SK-N-SH treated with all-trans-retinoic acid at 6 μM for 48 hours (cell line): ENCODE results near the gene RAB33B.

Experiments
- ATAC-seq: fragments of 200-7000 bp; cut with Tn5 transposase; 3 replicates; pipeline ENCODE4 v1.9.1; 2020; ENCODE audit warnings: mild to moderate bottlenecking, moderate library complexity
- ARNTL ChIP-seq: fragments of 450-650 bp; formaldehyde crosslinking; IDR thresholded peaks from 2 replicates; pipeline ENCODE4 v1.5.0; 2020; ENCODE audit warnings: low read depth, mild to moderate bottlenecking, moderate library complexity, borderline replicate concordance
- BACH2 ChIP-seq: fragments of 250-450 bp; sonication (Bioruptor Pico); IDR thresholded peaks from 2 replicates; pipeline ENCODE4 v1.9.0; 2021; ENCODE audit warnings: mild to moderate bottlenecking, borderline replicate concordance
- CSDC2 ChIP-seq: fragments of 250-450 bp; sonication (Bioruptor Pico); IDR thresholded peaks from 2 replicates; pipeline ENCODE4 v1.5.0; 2020; ENCODE audit warnings: mild to moderate bottlenecking, moderate library complexity
- ESRRG ChIP-seq: fragments of 250-450 bp; sonication (Bioruptor Pico); IDR thresholded peaks from 2 replicates; pipeline ENCODE4 v1.6.1; 2021; ENCODE audit warnings: mild to moderate bottlenecking
- ISL1 ChIP-seq: fragments of 250-450 bp; sonication (Bioruptor Pico); IDR thresholded peaks from 2 replicates; pipeline ENCODE4 v2.1.2; 2022; ENCODE audit warnings: mild to moderate bottlenecking, moderate library complexity
- OSR1 ChIP-seq: fragments of 250-450 bp; sonication (Bioruptor Pico); IDR thresholded peaks from 2 replicates; pipeline ENCODE4 v1.8.0; 2022; ENCODE audit warnings: moderate library complexity, mild to moderate bottlenecking, inconsistent platforms
- POU6F1 ChIP-seq: fragments of 250-450 bp; sonication (Bioruptor Pico); IDR thresholded peaks from 2 replicates; pipeline ENCODE4 v1.8.0; 2021; ENCODE audit warnings: low read depth, mild to moderate bottlenecking, moderate library complexity, borderline replicate concordance
- PPARA ChIP-seq: fragments of 250-450 bp; sonication (Bioruptor Pico); IDR thresholded peaks from 2 replicates; pipeline ENCODE4 v1.5.0; 2020; ENCODE audit warnings: mild to moderate bottlenecking, borderline replicate concordance
- RARB ChIP-seq: fragments of 250-450 bp; sonication (Bioruptor Pico); IDR thresholded peaks from 2 replicates; pipeline ENCODE4 v1.8.0; 2021; ENCODE audit warnings: mild to moderate bottlenecking, moderate library complexity
- SNAI2 ChIP-seq: fragments of 250-450 bp; sonication (Bioruptor Pico); IDR thresholded peaks from 2 replicates; pipeline ENCODE4 v1.5.0; 2020; ENCODE audit warnings: mild to moderate bottlenecking, moderate library complexity
- TCF4 ChIP-seq: fragments of 250-450 bp; sonication (Bioruptor Pico); IDR thresholded peaks from 2 replicates; pipeline ENCODE4 v1.8.0; 2021; ENCODE audit warnings: mild to moderate bottlenecking, moderate library complexity, borderline replicate concordance
- TOX ChIP-seq: fragments of 250-450 bp; sonication (Bioruptor Pico); IDR thresholded peaks from 2 replicates; pipeline ENCODE4 v1.8.0; 2021; ENCODE audit warnings: mild to moderate bottlenecking, moderate library complexity, borderline replicate concordance
- TSHZ2 ChIP-seq: fragments of 250-450 bp; sonication (Bioruptor Pico); IDR thresholded peaks from 2 replicates; pipeline ENCODE4 v1.5.0; 2020; ENCODE audit warnings: mild to moderate bottlenecking, moderate library complexity
- ZC3H10 ChIP-seq: fragments of 250-450 bp; sonication (Bioruptor Pico); IDR thresholded peaks from 2 replicates; pipeline ENCODE4 v1.5.1; 2021; ENCODE audit warnings: mild to moderate bottlenecking, moderate library complexity
- ZFP30 ChIP-seq: fragments of 450-650 bp; formaldehyde crosslinking; IDR thresholded peaks from 2 replicates; pipeline ENCODE4 v1.5.0; 2022; ENCODE audit warnings: mild to moderate bottlenecking, moderate library complexity
- ZNF565 ChIP-seq: fragments of 450-650 bp; formaldehyde crosslinking; conservative IDR thresholded peaks from 2 replicates; pipeline ENCODE4 v1.5.0; 2020; ENCODE audit warnings: low read depth, mild to moderate bottlenecking, moderate library complexity
- ZNF70 ChIP-seq: fragments of 450-650 bp; formaldehyde crosslinking; IDR thresholded peaks from 2 replicates; pipeline ENCODE4 v1.5.0; 2020; ENCODE audit warnings: mild to moderate bottlenecking, moderate library complexity
- ZNF8 ChIP-seq: fragments of 450-650 bp; formaldehyde crosslinking; IDR thresholded peaks from 2 replicates; pipeline ENCODE4 v1.5.0; 2020; ENCODE audit warnings: mild to moderate bottlenecking, moderate library complexity
- TF ChIP-seq, protein P1 (sequence below): fragments of 250-450 bp; sonication (Bioruptor Pico); IDR thresholded peaks from 2 replicates; pipeline ENCODE4 v1.5.1; 2020; ENCODE audit warnings: low read depth, mild to moderate bottlenecking, moderate library complexity
- TF ChIP-seq, protein P2 (sequence below): fragments of 250-450 bp; sonication (Bioruptor Pico); IDR thresholded peaks from 2 replicates; pipeline ENCODE4 v1.8.0; 2020; ENCODE audit warnings: mild to moderate bottlenecking, moderate library complexity, borderline replicate concordance
- TF ChIP-seq, protein P3 (sequence below): fragments of 250-450 bp; sonication (Bioruptor Pico); IDR thresholded peaks from 2 replicates; pipeline ENCODE4 v1.5.1; 2021; ENCODE audit warnings: mild to moderate bottlenecking, moderate library complexity

Gene RAB33B

GRCh38 chr4:139483000-139483399 lies 29.1 kb downstream of the RAB33B start:
- no peak for ATAC-seq

DNA sequence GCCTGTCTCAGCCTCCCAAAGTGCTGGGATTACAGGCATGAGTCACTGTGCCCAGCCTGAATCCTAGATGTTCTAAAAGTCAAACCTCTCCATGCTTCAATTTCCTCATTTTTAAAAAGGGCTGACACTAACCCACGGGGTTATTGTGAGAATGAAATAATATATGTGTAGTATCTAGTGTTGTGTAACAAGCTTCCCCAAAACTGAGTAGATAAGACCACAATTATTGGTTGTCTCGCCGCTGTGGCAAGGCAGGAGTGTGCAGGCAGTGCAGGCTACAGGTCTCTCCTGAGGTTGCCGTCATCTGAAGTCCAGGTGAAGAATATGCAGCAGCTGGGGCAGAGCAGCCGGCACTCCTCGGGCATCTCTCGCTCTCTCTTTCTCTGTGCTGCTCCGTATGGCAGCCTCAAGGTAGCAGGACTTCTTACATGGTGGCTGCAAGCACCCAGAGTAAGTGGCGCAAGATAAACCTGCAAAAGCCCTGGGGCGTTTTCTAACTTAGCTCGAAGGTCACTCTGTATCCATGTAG lies 30.9 kb downstream of the RAB33B start:
- TF ChIP-seq ZC3H10 (no peak), TCF4 (CRISPR knock-in tag) (no peak), ZFP30 (no peak), ZNF565 (CRISPR knock-in tag) (no peak), ISL1 (CRISPR knock-in tag) (no peak), TOX (CRISPR knock-in tag) (no peak), BACH2 (CRISPR knock-in tag) (no peak), CSDC2 (CRISPR knock-in tag) (no peak), ARNTL (CRISPR knock-in tag) (no peak)
- ATAC-seq: no peak

More at GRCh38 chr4:139483000-139483399, 29.1 kb downstream of the RAB33B start:
- TF ChIP-seq TCF4 (CRISPR knock-in tag) (no peak), POU6F1 (no peak), TSHZ2 (CRISPR knock-in tag) (no peak), ESRRG (CRISPR knock-in tag) (no peak)
- TF ChIP-seq, protein P1, sequence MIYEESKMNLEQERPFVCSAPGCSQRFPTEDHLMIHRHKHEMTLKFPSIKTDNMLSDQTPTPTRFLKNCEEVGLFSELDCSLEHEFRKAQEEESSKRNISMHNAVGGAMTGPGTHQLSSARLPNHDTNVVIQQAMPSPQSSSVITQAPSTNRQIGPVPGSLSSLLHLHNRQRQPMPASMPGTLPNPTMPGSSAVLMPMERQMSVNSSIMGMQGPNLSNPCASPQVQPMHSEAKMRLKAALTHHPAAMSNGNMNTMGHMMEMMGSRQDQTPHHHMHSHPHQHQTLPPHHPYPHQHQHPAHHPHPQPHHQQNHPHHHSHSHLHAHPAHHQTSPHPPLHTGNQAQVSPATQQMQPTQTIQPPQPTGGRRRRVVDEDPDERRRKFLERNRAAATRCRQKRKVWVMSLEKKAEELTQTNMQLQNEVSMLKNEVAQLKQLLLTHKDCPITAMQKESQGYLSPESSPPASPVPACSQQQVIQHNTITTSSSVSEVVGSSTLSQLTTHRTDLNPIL (CRISPR knock-in tag): no peak

DNA sequence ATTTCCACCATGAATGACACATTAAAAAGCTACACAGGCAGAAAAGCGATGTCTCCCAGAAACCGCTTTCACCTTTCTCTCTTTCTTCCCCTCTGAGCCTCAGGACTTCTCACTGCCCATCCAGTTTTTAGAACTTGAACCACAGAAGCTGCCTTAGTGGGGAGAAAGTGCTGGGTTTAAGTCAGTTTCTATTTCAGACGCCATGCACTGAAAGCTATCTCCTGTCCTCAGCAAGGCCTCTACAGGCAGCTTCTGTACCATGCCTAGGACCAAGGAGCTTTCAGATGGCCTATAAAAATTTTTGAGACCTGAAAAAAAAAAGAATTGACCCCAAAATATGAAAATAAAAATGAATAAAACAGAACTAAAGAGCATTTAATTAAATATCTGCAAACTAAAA lies 34.5 kb downstream of the RAB33B start:
- no peak for ATAC-seq
- TF ChIP-seq ZNF70 (CRISPR knock-in tag) (no peak), ARNTL (CRISPR knock-in tag) (no peak), SNAI2 (no peak), OSR1 (CRISPR knock-in tag) (no peak), ESRRG (CRISPR knock-in tag) (no peak), PPARA (CRISPR knock-in tag) (no peak), RARB (CRISPR knock-in tag) (no peak)
- TF ChIP-seq, protein P2, sequence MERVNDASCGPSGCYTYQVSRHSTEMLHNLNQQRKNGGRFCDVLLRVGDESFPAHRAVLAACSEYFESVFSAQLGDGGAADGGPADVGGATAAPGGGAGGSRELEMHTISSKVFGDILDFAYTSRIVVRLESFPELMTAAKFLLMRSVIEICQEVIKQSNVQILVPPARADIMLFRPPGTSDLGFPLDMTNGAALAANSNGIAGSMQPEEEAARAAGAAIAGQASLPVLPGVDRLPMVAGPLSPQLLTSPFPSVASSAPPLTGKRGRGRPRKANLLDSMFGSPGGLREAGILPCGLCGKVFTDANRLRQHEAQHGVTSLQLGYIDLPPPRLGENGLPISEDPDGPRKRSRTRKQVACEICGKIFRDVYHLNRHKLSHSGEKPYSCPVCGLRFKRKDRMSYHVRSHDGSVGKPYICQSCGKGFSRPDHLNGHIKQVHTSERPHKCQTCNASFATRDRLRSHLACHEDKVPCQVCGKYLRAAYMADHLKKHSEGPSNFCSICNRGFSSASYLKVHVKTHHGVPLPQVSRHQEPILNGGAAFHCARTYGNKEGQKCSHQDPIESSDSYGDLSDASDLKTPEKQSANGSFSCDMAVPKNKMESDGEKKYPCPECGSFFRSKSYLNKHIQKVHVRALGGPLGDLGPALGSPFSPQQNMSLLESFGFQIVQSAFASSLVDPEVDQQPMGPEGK (CRISPR knock-in tag): no peak

DNA sequence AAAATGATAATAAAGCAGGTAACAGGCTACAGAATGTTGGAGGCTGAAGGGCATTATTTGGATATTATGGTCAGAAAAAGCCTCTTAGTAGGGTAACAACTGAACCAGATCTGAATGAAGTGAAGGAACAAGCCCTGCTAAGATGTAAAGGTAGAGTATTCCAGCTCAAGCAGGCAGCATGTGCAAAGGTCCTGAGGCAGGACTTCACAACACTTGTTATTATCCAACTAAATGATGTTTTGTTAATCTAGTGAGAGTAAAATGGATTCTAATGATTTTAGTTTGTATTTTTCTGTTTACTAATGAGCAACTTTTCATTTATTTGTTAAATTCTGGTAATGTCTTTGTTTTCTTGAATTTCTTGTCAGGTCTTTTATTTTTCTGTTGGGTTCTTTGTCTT lies 35.7 kb downstream of the RAB33B start:
- no peak for ATAC-seq
- no peak for TF ChIP-seq ISL1 (CRISPR knock-in tag)
- no peak for TF ChIP-seq TOX (CRISPR knock-in tag)
- TF ChIP-seq ARNTL (CRISPR knock-in tag): no peak
- TF ChIP-seq, protein P3, sequence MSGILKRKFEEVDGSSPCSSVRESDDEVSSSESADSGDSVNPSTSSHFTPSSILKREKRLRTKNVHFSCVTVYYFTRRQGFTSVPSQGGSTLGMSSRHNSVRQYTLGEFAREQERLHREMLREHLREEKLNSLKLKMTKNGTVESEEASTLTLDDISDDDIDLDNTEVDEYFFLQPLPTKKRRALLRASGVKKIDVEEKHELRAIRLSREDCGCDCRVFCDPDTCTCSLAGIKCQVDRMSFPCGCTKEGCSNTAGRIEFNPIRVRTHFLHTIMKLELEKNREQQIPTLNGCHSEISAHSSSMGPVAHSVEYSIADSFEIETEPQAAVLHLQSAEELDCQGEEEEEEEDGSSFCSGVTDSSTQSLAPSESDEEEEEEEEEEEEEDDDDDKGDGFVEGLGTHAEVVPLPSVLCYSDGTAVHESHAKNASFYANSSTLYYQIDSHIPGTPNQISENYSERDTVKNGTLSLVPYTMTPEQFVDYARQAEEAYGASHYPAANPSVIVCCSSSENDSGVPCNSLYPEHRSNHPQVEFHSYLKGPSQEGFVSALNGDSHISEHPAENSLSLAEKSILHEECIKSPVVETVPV (CRISPR knock-in tag): no peak
- TF ChIP-seq, protein P1 (CRISPR knock-in tag): no peak
- TF ChIP-seq BACH2 (CRISPR knock-in tag): no peak
- TF ChIP-seq RARB (CRISPR knock-in tag): no peak
- no peak for TF ChIP-seq POU6F1
- no peak for TF ChIP-seq SNAI2
- TF ChIP-seq, protein P2 (CRISPR knock-in tag): no peak
- TF ChIP-seq ZNF8 (CRISPR knock-in tag): no peak
- TF ChIP-seq CSDC2 (CRISPR knock-in tag): no peak
- TF ChIP-seq OSR1 (CRISPR knock-in tag): no peak
